Activated naive CD8-positive, alpha-beta T cell treated with anti-CD3 and anti-CD28 coated beads, Interleukin-2, amount 50 U/mL, for 16 hours (primary cell): Measurements from ENCODE around the gene WDR37.

Experiments
- DNase-seq: peaks from one replicate; pipeline ENCODE4 v3.0.0-alpha.2; 2020; ENCODE audit warnings: low read depth, low spot score

The WDR37 gene

DNA sequence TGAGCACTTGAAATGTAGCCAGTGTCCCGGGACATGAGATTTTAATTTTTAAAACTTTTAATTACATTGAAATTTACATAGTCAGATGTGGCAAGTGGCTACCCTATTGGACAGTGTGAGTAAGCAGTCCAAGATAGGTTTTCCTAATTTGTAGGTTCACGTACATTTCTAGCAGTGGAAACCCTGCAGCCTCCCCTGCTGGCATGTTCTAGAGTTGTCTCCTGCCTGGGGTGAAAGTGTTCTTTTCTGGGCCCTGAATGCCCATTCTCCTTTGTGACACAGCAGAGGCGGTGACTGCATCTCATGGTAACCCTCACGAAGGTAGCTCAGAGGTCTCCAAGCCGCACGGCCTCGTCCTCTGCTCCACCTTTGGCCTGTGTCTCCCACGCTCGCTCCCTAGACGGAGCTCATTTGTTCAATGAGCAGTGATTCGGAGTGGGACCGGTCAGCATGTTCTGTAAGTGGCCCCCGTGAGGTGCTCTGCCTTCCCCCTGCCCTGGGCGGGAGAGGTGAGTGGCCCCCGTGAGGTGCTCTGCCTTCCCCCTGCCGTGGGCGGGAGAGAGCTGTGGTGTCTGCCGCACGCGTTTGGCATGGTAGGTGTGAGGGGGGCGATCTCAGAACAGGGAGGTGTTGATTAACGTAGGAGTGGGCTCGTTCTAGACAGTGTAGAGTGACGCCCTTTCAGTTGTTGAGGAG lies 18.0 kb downstream of the WDR37 start:
- DNase-seq = no peak

DNA sequence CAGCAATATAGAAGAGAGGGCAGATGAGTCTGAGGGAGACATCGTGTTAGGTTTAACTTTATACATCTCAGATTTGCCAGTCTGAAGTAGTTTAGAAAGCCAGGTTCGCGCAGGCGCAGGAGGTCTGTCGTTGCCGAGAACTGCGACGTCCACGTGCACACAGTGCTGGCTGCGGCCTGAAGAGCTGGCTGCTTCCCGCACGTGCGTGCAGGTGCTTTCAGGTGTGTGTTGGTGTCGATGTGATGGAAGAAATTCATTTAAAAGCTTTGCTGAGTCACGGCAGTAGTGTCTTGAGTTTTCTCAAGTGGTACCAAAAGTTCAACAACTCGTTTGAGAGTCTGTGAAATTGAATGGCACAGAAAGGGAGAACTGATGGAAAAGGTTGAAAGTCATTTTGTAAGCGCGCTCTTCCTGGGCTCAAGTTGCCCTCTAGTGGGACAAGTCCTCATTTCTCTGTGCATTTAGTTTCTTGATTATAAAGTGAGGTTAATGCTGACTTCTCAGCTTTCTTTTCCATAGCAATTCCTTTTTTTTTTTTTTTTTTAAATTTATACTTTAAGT lies 18.6 kb downstream of the WDR37 start:
- DNase-seq = no peak

DNA sequence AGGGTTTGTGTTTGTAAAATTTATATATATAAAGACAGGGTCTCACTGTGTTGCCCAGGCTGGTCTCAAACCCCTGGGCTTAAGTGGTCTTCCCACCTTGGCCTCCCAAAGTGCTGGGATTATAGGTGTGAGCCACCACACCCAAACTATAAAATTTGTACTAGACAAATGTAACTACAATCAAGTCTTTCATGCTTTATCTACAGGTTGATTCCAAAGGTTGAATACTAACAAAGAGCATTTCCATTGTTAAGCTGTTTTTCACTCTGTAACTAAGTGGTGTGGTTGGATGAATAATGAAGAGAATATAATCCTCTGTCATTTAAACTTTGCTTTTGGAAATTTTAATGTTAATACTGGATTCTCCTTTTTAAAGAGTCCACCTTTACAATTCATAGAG lies 22.5 kb downstream of the WDR37 start:
- DNase-seq = no peak

GRCh38 chr10:1083581-1083980 lies 27.4 kb downstream of the WDR37 start:
- DNase-seq = no peak

DNA sequence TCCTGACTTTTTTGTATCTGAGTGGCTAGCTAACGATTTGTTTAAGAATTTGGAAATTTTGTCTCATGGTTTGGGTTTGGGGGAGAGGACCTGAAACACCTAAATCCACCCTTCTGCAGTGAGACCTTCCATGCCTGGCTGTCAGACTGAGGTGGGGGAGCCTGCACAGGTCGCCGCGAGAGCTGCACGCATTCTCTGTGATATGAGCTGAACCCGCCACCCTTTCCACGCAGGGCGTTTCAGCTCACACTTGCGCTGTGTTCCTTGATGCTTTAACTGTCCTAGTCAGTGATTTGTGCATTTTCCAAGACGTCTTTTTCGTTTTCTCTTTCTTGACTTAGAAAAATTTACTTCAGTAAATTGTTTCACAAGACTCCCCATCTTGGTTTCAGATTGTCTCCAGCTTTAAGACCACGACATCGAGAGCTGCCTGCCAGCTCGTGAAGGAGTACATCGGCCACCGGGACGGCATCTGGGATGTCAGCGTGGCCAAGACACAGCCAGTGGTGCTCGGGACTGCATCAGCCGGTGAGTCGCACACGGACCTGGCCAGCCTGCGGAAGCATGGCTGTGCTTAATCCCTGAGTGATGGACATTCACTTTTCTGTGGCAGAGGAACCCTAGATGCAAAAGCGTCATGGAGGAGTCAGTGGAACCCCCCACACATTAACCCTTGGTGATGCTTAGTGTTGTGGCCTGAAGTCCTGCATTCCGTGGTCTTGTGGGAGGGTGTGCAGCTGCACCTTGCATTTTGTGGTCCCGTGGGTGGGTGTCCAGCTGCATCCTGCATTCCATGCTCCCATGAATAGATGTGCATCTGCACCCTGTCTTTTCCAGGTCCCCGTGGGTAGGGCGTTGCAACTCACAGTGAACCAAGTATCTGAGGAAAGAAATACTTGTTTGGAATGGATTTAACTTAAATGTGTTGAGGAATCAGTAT lies 28.1 kb downstream of the WDR37 start:
- DNase-seq = no peak

DNA sequence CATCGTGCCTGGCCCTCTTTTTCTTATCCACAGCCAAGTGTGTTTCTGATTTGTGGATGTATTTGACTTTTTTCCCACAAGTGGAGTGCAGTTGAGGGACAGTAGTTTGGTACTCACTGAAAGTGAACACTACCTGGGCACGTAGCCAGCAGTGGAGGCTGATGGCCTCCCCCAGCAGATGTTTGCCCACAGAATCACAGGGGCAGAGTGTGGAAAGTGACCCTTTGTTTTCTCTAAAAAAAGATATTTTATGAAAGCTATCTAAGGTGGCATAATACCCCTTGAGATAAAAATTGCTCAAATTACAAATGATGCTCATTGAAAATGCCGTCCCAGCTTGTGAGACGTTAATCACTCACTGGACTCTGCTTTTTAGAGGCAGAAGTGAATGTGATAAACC lies 29.1 kb downstream of the WDR37 start:
- no peak for DNase-seq

GRCh38 chr10:1086787-1087186 lies 30.6 kb downstream of the WDR37 start:
- DNase-seq = no peak

DNA sequence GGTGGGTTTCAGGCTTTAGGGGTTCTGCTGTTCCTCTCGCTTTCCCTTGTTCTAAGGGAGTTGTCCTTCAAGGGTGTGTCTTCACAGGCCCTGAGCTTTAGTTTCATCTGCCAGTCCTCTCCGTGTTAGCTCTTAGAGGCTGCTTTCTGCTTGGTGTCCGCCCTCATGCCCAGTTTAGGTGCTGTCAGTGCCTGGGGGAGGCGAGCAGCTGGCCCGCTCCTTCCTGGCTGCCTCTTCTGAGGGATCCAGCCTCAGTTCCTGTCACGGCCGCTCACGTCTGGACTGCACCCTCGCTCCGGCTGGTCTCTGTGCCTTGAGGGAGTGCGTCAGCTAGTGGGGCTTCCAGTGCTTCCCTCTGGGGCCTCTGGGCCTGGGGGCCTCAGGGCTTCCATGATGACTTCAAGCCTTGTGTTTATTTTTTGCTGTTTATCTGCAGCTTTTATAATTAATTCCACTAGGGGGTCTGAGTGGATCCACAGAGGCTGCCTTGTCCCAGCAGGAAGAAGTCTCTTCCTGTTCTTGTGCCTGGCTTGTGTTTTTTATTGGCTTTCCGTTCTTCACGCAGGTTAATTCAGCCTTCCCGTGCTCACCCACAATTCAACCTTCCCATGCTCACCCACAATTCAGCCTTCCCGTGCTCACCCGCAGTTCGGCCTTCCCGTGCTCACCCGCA lies 33.0 kb downstream of the WDR37 start:
- DNase-seq = no peak

GRCh38 chr10:1090696-1091095 lies 34.5 kb downstream of the WDR37 start:
- DNase-seq = no peak

DNA sequence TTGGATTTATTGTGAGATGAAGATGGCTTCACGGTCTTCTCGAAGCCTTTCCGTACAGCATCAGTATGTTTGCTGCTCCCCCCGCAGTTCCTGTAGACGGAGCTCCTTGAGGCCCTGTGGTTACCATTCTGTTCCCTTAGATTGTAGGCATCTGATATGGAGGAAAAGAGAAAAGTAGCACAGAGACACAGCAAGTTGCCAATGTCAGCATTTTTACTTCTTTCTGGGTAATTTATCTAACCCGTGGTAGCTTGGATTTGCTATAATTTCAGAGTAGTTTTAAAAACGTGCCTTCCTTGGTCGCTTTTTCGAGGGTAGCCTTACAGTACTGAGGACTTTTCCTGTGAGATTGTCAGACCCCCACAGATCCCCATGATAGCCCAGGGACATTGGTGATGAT lies 37.5 kb downstream of the WDR37 start:
- no peak for DNase-seq

DNA sequence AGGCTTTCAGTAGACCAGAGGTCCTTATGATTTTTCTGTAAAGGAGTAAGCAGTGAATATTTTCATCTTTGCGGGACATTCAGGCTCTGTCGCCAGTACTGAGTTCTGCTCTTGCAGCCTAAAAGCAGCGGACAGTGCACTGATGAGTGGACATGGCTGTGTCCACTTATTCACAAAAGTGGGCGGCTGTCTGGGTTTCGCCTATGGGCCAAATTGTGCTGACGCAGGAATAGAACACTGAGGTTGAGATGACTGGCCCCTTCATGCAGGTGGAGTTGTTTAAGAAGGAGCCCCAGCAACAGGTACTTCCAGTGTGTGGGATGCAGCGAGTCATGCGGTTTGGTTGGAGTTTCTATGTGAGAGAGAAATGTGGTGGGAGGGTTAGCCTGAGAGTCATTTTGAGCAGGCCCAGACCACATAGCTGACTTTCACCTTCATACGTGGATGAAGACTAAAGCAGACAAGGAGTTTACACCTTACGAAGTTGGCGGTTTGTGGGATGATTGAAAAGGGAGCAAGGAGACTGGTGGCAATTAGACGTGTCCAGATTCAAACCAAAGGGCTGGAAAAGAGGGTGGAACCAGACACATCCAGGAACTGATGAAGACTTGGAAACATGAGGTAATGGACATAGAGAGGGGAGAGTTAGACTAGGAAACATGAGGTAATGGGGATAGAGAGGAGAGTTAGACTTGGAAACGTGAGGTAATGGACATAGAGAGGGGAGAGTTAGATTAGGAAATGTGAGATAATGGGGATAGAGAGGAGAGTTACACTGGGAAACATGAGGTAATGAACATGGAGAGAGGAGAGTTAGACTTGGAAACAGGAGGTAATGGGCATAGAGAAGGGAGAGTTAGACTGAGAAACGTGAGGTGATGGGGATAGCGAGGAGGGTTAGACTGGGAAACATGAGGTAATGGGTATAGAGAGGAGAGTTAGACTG lies 38.2 kb downstream of the WDR37 start:
- no peak for DNase-seq

DNA sequence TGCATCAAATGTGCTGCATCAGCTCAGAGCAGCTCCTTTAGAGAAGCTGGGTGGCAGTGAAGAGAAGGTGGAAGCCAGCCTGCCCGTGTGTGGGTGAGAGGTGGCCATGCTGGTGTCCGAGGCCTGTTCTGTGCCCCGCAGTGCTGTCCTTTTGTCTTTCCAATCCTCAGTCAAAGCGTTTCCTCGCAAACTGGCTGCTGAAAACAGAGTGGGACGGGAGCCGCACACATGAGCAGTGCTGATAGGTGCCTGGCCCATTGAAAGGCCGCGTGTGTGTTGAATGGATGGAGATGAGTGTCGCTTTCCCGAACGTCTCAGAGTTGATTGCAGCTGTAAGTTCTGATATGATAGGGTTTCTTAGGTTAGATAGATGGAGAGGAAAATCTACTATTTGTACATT lies 39.3 kb downstream of the WDR37 start:
- DNase-seq = no peak

- no peak for DNase-seq
Measured at GRCh38 chr10:1096287-1096889, 40.2 kb downstream of the WDR37 start.

DNA sequence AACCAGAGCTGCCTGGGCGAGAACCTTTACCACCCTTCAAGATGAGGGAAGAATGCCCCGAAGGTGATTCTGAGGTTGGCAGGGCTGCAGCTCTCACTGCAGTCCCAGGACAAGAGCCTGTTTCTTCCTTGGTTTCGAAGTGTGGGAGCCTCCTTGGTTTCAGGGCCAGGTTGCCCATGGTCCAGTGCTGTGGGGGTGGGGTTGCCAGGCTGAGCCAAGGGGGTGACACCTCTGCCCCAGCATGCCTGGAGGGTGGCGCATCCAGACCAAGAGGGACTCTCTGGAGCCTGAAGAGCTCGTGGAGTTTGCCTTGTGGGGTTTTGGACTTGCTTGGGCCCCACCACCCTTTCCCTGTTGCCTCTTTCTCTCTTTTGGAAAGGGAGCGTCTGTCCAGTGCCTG lies 41.3 kb downstream of the WDR37 start:
- DNase-seq = no peak

GRCh38 chr10:1100143-1100542 lies 44.0 kb downstream of the WDR37 start:
- DNase-seq = no peak

DNA sequence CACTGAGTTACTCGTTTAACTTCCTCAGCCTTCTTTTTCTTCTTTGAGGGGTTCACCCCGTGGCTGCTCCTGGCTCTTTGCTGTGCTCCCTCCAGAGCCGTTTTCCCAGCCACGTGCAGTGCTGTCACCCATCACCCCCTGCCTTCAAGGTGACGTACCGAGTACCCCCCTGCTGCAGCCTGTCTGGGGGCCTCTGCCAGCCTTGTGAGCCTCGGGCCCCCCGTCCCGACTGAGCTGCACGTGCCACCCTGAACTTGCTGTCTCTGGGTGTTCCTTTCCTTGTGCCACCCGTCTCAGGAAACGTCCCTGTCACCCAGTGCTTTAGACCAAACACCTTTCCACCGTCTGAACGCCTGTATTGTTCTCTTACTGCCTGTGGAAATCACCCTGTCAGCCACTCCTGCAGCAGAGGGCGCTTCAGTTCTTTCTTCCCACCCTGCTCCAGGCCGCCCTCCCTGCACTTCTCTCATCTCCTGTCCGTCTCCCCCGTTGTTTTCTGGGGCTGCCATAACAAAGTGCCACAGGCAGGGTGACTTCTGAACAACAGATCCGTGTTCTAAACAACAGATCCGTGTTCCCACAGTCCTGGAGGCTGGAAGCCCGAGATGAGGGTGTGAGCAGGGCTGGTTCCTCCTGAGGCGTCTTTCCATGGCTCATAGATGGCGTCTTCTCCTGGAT lies 44.6 kb downstream of the WDR37 start:
- no peak for DNase-seq

GRCh38 chr10:1101946-1102345 lies 45.8 kb downstream of the WDR37 start:
- DNase-seq = no peak

DNA sequence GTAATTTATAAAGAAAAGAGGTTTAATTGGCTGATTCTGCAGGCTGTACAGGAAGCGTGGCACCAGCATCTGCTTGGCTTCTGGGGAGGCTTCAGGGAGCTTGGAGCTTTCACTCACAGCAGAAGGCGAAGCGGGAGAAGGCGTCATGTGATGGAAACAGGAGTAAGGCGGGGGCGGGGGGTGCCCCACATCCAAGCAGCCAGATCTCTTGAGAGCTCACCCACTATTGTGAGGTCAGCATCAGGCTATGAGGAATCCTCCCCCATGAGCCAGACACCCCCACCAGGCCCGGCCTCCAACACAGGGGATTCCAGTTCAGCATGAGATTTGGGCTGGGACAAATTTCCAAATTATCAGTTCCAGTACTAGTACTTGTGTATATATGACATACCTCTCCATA lies 46.2 kb downstream of the WDR37 start:
- no peak for DNase-seq

GRCh38 chr10:1102831-1103230 lies 46.6 kb downstream of the WDR37 start:
- DNase-seq = no peak

- DNase-seq = no peak
Measured at GRCh38 chr10:1103551-1103950, 47.4 kb downstream of the WDR37 start.
